NCI-H2107 (cell line): ENCODE data around the gene MS4A15.
"Not testable (repeated sequence)": the region's sequence is repeated elsewhere in the genome, so short reads cannot be mapped to it uniquely, and the experiment has no call there.

Source experiments
- DNase-seq: peaks from one replicate; lab custom pipeline; 2025; lab: John Stamatoyannopoulos, UW

The MS4A15 gene

DNA sequence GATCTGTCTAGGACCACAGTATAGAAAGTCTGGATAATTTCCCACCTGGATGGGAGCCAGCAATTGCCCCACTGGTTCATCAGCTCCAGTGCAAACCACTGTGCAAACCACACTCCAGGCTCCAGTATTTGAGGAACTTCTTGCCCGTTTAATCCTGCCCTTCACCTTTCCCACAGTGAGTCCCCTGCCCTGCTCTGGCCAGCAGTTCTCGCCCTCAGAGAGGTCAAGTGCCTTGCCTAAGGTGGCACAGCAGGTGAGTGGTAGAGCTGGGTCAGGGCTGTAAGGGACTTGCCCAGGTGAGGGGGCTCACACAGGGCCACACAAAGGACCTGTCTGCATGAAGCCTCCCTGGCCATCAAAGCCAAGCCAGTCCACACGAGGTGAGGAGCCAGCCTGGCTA lies 52.6 kb downstream of the MS4A15 start:
- no peak for DNase-seq

DNA sequence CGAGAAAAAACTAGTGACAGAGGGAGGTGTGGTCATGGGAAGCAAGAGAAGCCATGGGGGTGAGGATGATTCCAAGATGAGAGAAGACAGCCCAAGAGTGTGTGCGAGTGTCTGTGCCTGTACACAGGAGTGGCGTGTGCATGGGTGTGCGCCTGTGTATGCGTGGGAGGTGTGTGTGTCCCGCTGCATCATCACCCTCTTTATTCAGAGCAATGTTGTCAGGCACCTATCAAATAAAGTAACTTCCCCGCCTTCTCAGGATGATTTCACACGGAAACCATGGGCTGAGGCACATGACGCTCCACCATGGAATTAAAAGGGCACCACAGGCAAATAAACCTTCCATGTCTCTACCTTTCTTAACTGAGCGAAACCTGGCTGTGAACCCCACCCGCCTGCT lies 53.0 kb downstream of the MS4A15 start:
- no peak for DNase-seq

DNA sequence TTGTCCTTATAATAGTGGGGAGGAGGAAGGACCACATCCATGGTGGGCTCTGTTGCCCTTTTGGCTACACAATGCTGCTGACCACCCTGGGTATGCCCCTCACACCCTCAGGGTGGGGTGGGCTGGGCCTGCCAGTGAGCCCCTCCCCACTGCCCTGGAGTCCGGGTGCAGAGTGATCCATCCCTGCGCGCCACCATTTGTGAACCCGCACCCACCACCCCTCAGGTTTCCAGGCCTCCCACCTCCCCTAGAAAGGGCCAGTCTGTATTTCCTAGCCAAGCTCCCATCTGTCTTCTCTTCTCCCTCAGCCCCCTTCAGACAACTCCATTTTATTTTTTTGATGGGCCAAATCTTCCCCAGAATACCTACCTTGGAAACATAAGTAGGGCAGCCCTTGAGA lies 53.5 kb downstream of the MS4A15 start:
- no peak for DNase-seq

DNA sequence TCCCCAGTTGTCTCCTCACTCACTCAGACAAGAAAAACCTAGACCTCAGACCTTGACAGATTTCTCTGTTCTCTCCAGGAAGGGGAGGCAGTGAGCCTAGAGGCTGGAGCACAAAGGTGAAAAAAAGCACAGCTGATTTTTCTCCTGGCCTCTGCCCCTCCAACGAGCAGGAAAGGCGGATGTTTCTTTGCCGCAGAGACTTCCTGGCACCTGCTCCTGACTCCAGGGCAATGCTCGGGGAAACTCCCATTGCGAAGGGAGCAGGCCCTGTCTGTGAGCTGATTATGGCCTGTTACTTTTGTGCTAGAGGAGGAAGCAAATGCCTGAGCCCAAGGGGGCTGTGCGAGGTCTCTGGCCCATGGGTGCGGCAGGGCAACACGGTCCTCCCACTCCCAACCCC lies 53.9 kb downstream of the MS4A15 start:
- no peak for DNase-seq

DNA sequence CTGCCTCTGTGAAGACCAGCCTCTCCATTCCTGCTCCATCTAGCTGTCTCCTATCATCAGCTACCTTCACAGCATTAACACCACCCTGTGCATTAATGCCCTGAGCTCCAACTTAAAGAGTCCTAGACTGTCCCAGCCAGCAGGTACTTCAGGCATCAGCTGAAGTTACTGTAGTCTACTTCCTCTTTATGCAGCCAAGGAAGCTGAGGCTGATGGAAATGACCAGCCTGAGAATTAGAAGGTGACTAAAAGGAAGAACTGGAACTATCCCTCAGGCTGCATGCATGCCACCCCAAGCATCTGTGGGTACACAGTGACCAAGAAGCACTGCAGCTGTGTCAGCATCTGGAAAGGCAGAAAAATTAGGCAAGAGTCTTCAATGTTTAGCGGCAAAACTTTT lies 56.7 kb downstream of the MS4A15 start:
- no peak for DNase-seq

DNA sequence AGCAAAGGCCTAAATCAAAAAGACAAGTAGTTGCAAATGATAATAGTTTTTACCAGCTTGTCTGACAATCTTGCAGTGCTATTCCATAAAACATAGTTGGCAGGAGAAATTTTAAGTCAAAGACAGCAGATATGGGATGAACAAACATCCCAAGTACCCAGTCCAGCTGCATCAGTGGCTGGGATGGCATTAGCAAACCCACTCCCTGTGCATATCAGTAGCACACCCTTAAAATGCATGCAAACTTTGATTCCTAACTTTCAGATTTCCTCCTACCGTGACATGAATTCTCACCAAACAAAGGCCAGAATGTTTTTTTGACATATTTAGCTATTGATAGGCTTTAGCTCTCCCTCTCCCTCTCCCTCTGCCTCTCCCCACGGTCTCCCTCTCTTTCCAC lies 57.4 kb downstream of the MS4A15 start:
- no peak for DNase-seq

DNA sequence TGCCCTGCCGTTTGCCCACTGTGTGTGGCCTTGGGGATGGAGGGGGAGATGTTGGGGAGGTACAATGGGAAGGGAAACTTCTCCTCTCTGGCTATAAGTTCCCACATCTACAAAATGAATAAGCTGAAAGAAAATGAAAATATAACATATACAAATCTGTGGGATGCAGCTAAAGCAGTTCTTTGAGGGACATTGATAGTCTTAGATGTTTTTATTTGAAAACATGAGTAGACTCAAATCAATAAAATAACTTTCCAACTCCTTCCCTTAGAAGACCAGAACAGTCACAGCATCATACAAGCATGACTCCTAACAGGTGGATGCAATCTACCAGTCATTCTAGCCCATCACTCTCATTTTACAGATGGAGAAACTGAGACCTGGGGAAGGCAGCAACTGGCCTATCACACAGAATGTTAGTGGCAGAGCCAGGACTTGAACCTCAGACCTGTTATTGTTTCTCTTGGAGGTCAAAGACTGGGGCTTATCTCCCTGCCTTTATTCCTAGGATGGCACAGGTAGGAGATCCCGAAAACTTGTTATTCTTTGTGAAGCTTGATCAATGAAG lies 60.0 kb downstream of the MS4A15 start:
- no peak for DNase-seq

DNA sequence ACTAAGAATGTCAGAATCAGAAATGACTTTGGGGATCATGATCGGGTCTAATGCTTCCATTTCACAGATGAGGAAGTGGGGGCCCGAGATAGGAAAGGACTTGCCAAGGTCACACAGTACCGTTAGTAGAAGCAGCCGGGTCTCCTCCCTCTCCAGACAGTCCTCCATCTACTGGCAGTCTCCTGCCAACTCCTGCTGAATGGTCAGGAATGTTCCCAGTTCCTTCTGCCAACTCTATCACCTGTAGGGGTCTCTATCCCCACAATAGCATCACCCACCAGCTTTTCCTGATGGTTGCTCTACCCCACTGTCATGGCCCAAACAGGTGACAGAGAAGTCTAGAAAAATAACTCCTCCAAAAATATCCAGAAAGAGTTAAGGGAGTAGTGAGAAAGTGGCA lies 61.4 kb downstream of the MS4A15 start:
- no peak for DNase-seq

DNA sequence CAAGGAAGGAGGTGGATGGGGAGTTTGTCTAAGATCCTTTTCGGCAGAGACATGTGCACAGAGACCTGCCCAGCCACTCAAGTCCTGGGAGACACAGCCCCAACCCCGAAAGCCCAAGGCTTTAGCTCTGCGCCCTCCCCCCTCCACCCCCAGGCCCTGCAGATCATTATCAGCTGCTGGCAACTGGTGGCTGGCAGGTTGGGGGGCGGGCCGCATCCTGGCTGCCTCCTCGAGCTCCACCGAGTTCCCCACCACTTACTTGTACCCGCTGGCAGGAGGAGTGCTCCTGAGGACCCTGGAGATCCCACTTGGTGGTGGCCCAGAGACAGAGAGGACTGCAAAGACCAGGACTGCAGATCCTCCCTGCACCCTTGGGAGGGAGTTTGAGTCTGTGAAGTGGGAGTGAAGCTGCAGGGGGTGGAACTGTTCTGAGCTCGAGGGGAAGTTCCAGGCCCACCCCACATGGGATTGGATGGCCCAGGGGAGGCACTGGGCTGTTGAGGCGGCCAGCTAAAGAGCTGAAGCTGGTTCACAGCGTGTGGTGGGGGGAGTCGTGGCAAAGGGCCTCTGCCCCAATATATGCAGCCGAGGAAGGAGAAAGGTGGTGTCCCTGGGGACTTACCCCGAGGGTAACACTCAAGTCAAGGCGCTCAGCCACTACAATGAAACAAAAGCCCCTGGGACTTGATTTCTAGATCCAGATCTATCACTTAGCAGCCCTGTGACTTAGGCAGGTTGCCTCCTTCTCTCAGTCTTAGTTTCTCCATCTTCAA lies 65.3 kb downstream of the MS4A15 start:
- DNase-seq, result no peak

DNA sequence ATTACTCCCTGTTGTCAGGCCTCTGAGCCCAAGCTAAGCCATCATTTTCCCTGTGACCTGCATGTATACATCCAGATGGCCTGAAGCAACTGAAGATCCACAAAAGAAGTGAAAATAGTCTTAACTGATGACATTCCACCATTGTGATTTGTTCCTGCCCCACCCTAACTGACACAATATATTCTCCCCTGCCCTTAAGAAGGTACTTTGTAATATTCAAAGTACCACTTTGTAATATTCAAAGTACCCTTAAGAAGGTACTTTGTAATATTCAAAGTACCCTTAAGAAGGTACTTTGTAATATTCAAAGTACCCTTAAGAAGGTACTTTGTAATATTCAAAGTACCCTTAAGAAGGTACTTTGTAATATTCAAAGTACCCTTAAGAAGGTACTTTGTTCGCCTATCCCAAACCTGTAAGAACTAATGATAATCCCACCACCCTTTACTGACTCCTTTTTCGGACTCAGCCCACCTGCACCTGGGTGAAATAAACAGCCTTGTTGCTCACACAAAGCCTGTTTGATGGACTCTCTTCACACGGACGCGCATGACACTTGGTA lies 67.2 kb downstream of the MS4A15 start:
- not testable (repeated sequence) for DNase-seq

DNA sequence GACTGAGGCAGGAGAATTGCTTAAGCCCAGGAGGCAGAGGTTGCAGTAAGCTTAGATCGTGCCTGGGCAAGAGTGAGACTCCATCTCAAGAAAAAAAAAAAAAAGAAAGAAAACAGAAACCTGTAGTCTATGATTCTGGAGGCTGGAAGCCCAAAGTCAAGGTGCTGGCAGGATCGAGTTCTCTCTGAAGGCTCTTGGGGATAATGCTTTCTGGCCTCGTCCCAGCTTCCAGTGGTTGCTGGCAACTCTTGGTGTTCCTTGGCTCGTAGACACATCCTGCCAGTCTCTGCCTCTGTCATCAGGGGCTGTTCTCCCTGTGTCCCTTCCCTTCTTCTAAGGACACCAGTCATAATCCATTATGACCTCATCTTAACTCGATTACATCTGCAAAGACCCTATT lies 68.5 kb downstream of the MS4A15 start:
- no peak for DNase-seq

DNA sequence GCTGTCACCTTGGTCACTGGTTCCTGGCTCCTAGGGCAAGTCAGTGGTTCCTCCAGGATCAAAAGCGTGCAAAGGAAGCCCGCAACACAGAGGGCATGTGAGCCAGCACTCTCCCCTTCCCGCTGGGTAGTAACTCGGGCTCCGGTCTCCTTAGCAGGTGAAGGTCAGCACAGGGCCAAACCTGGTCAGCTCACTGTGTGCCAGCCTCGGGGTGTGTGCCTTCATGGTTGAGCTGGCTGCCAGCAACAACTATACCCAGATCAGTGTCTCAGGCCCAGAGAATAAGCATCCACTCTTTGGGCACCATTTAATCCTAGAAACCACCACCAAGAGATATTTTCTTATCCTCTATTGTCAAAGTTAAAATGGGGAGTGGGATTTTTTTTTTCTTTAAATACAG lies 69.1 kb downstream of the MS4A15 start:
- DNase-seq, result no peak
